ENCODE data around the gene HAVCR2.

Gene HAVCR2

DNA sequence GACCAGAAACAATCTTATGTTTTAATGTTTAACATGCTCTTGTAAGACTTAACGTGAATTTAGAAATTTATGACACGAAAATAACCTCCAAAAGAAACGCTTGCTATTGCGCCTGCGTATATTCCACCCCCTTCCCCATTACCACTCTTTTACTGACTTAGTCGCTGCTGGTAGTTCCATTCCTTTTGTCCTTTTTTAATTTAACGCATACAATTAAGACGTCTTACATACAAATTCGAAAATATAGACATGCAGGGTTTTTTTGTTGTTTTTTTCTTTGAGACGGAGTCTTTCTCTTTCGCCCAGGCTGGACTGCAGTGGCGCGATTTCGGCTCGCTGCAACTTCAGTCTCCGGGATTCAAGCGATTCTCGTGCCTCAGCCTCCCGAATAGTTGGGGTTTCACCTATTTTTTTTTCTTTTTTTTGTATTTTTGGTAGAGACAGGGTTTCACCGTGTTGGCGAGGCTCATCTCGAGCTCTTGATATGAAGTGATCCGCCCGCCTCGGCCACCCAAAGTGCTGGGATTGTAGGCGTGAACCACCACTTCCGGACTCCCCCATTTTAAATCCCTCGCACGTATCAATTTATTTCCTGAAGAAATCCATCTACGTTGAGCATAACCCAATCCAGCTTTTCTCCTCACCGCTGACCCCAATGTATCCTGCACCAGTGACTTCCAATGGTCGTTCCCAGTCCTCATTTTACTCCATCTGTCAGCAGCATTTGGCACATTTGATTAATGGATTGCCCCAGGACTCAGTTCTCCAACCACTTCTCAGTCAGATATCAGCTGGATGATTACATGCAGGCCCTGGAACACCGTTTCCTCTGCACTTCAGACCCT lies 34.5 kb upstream of the HAVCR2 start (continued):
- TF ChIP-seq, protein P1, sequence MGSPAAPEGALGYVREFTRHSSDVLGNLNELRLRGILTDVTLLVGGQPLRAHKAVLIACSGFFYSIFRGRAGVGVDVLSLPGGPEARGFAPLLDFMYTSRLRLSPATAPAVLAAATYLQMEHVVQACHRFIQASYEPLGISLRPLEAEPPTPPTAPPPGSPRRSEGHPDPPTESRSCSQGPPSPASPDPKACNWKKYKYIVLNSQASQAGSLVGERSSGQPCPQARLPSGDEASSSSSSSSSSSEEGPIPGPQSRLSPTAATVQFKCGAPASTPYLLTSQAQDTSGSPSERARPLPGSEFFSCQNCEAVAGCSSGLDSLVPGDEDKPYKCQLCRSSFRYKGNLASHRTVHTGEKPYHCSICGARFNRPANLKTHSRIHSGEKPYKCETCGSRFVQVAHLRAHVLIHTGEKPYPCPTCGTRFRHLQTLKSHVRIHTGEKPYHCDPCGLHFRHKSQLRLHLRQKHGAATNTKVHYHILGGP (tag by site-specific recombination; IDR thresholded peaks at IDR 0.05), result no peak
- TF ChIP-seq GLIS2 (tag by site-specific recombination; IDR thresholded peaks at IDR 0.05) (no peak), ELK4 (IDR thresholded peaks at IDR 0.05; ENCODE audit: borderline replicate concordance, low read depth, low read length) (no peak), SP7 (tag by site-specific recombination; IDR thresholded peaks at IDR 0.05) (0 out of 2 replicates have a peak, but pooled peaks have one; percentile 24), ZNF214 (tag by site-specific recombination; IDR thresholded peaks at IDR 0.05; ENCODE audit: borderline replicate concordance) (no peak), KLF10 (tag by site-specific recombination; IDR thresholded peaks at IDR 0.05) (no peak), ZNF132 (tag by site-specific recombination; IDR thresholded peaks at IDR 0.05; ENCODE audit: borderline replicate concordance) (no peak), EGR2 (tag by site-specific recombination; IDR thresholded peaks at IDR 0.05; ENCODE audit: low read depth) (no peak; the same call in 1 of the 2 replicates), ZNF426 (tag by site-specific recombination; IDR thresholded peaks at IDR 0.05) (no peak), GLI2 (tag by site-specific recombination; IDR thresholded peaks at IDR 0.05; ENCODE audit: borderline replicate concordance, low read depth) (no peak), ZNF16 (tag by site-specific recombination; IDR thresholded peaks at IDR 0.05; ENCODE audit: low read depth) (no peak), ZSCAN16 (tag by site-specific recombination; IDR thresholded peaks at IDR 0.05) (no peak), ZNF248 (tag by site-specific recombination; IDR thresholded peaks at IDR 0.05) (no peak), ZNF529 (tag by site-specific recombination; IDR thresholded peaks at IDR 0.05; ENCODE audit: insufficient replicate concordance) (no peak), KLF7 (tag by site-specific recombination; IDR thresholded peaks at IDR 0.05; ENCODE audit: borderline replicate concordance) (no peak), ZNF623 (tag by site-specific recombination; IDR thresholded peaks at IDR 0.05) (no peak), ZSCAN18 (tag by site-specific recombination; IDR thresholded peaks at IDR 0.05) (no peak), ZNF274 (IDR thresholded peaks at IDR 0.05; ENCODE audit: low read length) (no peak), ZNF274 (tag by site-specific recombination; IDR thresholded peaks at IDR 0.05; ENCODE audit: borderline replicate concordance) (no peak), GLI4 (tag by site-specific recombination; IDR thresholded peaks at IDR 0.05) (no peak), ZNF776 (tag by site-specific recombination; IDR thresholded peaks at IDR 0.05; ENCODE audit: borderline replicate concordance) (no peak), ZBTB1 (tag by site-specific recombination; IDR thresholded peaks at IDR 0.05) (no peak), ZNF18 (tag by site-specific recombination; IDR thresholded peaks at IDR 0.05) (no peak), ZNF157 (tag by site-specific recombination; IDR thresholded peaks at IDR 0.05) (no peak), FEZF1 (tag by site-specific recombination; IDR thresholded peaks at IDR 0.05) (peak; percentile 20)
- TF ChIP-seq, protein P2, sequence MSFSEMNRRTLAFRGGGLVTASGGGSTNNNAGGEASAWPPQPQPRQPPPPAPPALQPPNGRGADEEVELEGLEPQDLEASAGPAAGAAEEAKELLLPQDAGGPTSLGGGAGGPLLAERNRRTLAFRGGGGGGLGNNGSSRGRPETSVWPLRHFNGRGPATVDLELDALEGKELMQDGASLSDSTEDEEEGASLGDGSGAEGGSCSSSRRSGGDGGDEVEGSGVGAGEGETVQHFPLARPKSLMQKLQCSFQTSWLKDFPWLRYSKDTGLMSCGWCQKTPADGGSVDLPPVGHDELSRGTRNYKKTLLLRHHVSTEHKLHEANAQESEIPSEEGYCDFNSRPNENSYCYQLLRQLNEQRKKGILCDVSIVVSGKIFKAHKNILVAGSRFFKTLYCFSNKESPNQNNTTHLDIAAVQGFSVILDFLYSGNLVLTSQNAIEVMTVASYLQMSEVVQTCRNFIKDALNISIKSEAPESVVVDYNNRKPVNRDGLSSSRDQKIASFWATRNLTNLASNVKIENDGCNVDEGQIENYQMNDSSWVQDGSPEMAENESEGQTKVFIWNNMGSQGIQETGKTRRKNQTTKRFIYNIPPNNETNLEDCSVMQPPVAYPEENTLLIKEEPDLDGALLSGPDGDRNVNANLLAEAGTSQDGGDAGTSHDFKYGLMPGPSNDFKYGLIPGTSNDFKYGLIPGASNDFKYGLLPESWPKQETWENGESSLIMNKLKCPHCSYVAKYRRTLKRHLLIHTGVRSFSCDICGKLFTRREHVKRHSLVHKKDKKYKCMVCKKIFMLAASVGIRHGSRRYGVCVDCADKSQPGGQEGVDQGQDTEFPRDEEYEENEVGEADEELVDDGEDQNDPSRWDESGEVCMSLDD (tag by site-specific recombination; IDR thresholded peaks at IDR 0.05), result 0 out of 2 replicates have a peak, but pooled peaks have one; percentile 51
- TF ChIP-seq, protein P3, sequence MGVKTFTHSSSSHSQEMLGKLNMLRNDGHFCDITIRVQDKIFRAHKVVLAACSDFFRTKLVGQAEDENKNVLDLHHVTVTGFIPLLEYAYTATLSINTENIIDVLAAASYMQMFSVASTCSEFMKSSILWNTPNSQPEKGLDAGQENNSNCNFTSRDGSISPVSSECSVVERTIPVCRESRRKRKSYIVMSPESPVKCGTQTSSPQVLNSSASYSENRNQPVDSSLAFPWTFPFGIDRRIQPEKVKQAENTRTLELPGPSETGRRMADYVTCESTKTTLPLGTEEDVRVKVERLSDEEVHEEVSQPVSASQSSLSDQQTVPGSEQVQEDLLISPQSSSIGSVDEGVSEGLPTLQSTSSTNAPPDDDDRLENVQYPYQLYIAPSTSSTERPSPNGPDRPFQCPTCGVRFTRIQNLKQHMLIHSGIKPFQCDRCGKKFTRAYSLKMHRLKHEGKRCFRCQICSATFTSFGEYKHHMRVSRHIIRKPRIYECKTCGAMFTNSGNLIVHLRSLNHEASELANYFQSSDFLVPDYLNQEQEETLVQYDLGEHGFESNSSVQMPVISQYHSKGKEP (tag by site-specific recombination; IDR thresholded peaks at IDR 0.05), result no peak
- TF ChIP-seq, protein P4, sequence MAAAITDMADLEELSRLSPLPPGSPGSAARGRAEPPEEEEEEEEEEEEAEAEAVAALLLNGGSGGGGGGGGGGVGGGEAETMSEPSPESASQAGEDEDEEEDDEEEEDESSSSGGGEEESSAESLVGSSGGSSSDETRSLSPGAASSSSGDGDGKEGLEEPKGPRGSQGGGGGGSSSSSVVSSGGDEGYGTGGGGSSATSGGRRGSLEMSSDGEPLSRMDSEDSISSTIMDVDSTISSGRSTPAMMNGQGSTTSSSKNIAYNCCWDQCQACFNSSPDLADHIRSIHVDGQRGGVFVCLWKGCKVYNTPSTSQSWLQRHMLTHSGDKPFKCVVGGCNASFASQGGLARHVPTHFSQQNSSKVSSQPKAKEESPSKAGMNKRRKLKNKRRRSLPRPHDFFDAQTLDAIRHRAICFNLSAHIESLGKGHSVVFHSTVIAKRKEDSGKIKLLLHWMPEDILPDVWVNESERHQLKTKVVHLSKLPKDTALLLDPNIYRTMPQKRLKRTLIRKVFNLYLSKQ (tag by site-specific recombination; IDR thresholded peaks at IDR 0.05; ENCODE audit: borderline replicate concordance), result no peak

Measured in HEK293 (cell line).